T47D (cell line): Measurements from ENCODE around the gene PCDHB6.
"Not testable (repeated sequence)": the region's sequence is repeated elsewhere in the genome, so short reads cannot be mapped to it uniquely, and the experiment has no call there.

ENCODE experiments used
- DNase-seq, 2 experiments: peaks; one replicate each; pipeline versions ENCODE4 v3.0.0 to v3.0.0-alpha.2; 2011 to 2012; ENCODE audit warnings: low read depth in 1 of 2, low spot score in 1 of 2
- JUND ChIP-seq: IDR thresholded peaks from 2 replicates; pipeline ENCODE4 v1.6.1; 2012; ENCODE audit warnings: low read depth
- in situ Hi-C: cut with HindIII; loops from 2 replicates; pipeline ENCODE4 v1.10.0; 2016; ENCODE audit warnings: low sequenced_read_pairs, low pct_unique_long_range_greater_than_20kb

The PCDHB6 gene

GRCh38 chr5:141149812-141150211, at the start of gene PCDHB6:
Gene PCDHB6, plus strand, starts transcription at chr5:141150057. Its CDS starts 201 bp downstream, at chr5:141150258.
- in situ Hi-C loops = no loop called here
- DNase-seq = peak; percentile 86 to 87
- TF ChIP-seq JUND = no peak

DNA sequence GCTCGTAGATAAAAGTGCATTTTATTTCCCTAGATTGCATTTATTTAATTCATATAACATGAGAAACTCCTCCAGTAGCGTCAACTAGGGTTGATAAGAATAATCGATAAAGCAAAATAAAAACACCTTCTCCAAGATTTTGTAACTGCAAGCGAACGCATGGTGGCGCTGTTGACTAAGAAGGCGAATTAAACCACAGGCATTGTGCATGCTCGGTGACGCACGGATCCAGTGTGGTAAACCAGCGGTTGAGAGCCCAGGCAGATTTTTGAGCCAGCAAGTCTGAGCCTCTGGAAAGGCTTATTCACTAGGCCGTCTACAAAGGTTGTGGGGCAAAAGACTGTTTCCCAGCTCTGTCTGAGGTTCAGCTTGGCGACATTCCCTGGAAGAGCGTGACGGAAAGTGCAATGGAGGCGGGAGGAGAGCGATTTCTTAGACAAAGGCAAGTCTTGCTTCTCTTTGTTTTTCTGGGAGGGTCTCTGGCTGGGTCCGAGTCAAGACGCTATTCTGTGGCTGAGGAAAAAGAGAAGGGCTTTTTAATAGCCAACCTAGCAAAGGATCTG, 49.5 kb upstream of the PCDHB6 start, which contains the start of gene PCDHB3:
Gene PCDHB3 (plus strand): TSS at position 231 of the 563 bp plus-strand sequence. CDS start 177 bp downstream, at position 408.
- in situ Hi-C loops = no loop called here
- DNase-seq = peak in 1 of 2 experiments; percentile 79
- no peak for TF ChIP-seq JUND

DNA sequence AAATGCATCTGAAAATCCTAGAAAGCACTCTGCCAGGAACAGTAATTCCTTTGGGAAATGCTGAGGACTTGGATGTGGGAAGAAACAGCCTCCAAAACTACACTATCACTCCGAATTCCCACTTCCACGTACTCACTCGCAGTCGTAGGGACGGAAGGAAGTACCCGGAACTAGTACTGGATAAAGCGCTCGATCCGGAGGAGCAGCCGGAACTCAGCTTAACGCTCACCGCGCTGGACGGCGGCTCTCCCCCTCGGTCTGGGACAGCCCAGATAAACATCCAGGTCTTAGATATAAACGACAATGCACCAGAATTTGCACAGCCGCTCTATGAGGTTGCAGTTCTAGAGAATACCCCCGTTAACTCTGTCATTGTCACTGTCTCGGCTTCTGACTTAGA, 48.8 kb upstream of the PCDHB6 start:
- no peak for DNase-seq
- TF ChIP-seq JUND = no peak
- in situ Hi-C loops = no loop called here

GRCh38 chr5:141102070-141102469, 47.8 kb upstream of the PCDHB6 start:
- DNase-seq, in situ Hi-C loops: not testable (repeated sequence)

DNA sequence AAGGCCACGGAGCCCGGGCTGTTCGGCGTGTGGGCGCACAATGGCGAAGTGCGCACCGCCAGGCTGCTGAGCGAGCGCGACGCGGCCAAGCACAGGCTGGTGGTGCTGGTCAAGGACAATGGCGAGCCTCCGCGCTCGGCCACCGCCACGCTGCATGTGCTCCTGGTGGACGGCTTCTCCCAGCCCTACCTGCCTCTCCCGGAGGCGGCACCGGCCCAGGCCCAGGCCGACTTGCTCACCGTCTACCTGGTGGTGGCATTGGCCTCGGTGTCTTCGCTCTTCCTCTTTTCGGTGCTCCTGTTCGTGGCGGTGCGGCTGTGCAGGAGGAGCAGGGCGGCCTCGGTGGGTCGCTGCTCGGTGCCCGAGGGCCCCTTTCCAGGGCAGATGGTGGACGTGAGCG, 47.4 kb upstream of the PCDHB6 start:
- in situ Hi-C loops, DNase-seq: not testable (repeated sequence)

- no peak for DNase-seq
- no peak for TF ChIP-seq JUND
- in situ Hi-C loops = no loop called here
Measured at GRCh38 chr5:141105350-141105749, 44.5 kb upstream of the PCDHB6 start.

DNA sequence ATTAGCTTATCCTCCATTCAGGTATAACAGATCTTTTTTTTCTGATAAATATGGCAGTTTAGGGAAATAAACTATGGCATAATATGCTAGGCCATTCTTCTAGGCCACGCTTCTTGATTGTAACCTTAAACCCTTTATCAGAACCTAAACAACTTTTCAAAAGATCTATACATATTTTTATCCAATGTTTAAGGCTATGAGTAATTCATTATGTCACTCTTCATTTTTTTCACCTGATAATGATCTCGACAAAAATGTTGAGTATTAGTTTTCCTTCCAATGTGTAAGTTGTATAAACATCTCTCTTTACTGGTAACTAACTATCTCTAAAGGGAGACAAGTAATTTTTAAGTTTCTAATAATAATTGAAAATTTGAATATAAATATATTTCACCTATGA, 30.6 kb upstream of the PCDHB6 start:
- in situ Hi-C loops = no loop called here
- TF ChIP-seq JUND = no peak
- DNase-seq = no peak

DNA sequence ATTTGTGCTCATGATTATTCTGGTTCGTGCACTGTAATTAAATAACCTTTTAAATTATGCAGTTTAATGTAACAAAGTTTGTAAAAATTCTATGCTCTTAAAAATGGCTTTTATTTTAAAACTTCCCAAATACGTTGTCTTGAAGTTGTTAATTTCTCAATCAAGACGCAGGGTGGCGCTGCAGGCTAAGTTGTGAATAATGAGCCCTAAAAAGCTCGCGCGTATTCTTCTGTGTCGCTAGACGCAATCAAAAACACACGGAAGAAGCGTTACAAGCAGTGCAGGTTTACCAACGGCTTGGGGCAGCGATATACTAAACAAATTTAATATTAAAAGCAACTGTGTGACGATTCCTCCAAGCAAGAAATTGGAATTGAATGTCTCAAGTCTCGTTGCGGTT, 28.3 kb upstream of the PCDHB6 start, which contains the start of gene PCDHB4:
Gene PCDHB4 (plus strand): TSS at position 256 of the 400 bp plus-strand sequence. CDS start 181 bp downstream, outside the sequence.
- in situ Hi-C loops = no loop called here
- DNase-seq = peak in 1 of 2 experiments; percentile 72

DNA sequence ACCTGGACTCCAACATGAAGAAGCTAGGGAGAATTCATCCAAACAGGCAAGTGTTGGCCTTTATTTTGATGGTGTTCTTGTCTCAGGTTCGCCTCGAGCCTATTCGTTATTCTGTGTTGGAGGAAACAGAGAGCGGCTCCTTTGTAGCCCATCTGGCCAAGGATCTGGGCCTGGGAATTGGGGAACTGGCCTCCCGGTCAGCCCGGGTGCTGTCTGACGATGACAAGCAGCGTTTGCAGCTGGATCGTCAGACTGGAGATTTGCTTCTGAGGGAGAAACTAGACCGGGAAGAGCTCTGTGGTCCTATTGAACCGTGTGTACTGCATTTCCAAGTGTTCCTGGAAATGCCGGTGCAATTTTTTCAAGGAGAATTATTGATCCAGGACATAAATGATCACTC, 27.9 kb upstream of the PCDHB6 start:
- DNase-seq = no peak
- in situ Hi-C loops = no loop called here
- TF ChIP-seq JUND = no peak

More for the DNA sequence above, 28.3 kb upstream of the PCDHB6 start, which contains the start of gene PCDHB4:
- no peak for TF ChIP-seq JUND

- DNase-seq, in situ Hi-C loops: not testable (repeated sequence)
Measured at GRCh38 chr5:141123396-141124135, 26.3 kb upstream of the PCDHB6 start.

DNA sequence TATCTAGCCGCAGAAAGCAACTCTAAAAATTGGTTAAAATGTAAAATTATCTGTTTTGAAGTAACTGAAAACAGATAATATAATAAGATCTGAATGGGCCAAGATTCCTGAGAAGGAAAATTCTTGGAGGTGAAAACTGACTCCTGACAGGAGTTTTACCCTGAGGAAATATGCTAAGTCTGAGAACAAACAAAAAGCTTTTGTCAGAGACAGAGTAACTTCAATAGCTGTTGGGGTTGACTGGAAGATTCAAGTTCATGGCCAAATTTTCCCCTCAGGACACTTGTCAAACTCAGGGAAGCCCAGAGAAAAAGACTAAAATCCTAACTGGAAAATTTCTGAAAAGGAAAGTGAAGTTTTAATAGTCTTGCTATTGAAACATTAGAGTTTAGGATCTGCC, 22.6 kb upstream of the PCDHB6 start:
- in situ Hi-C loops = no loop called here
- peak in 1 of 2 experiments; percentile 49 for DNase-seq
- TF ChIP-seq JUND = no peak

DNA sequence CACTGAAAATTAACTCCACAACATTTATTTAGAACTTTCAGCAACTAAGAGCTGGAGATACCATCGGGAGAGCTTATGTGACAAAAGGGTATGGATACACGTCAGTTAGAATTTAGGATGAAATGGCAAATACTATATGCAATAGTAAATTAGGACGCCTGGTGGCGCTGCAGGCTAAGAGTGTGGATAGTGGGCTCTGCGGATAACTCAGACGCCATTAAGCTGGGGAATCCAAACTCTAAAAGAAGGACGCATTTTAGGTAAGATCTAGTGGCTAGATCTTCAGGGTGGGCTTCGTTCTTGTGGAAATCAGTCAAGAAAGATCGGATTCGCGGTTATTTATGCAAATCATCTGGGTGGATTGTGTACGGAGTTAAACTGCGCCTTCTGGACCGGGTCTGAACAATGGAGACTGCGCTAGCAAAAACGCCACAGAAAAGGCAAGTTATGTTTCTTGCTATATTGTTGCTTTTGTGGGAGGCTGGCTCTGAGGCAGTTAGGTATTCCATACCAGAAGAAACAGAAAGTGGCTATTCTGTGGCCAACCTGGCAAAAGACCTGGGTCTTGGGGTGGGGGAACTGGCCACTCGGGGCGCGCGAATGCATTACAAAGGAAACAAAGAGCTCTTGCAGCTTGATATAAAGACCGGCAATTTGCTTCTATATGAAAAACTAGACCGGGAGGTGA, 14.7 kb upstream of the PCDHB6 start, which contains the start of gene PCDHB5:
Gene PCDHB5 (plus strand): TSS at position 177 of the 688 bp plus-strand sequence. CDS start 229 bp downstream, at position 406.
- in situ Hi-C loops = no loop called here
- DNase-seq = peak; percentile 51 to 81
- no peak for TF ChIP-seq JUND
